ENCODE results near the gene COL27A1. TPM values are rescaled to one million over a fixed set of nuclear protein-coding genes. Genes with fewer than 3 reads are reported as not detected.
"Not testable (repeated sequence)": the region's sequence is repeated elsewhere in the genome, so short reads cannot be mapped to it uniquely, and the experiment has no call there.

Gene COL27A1
- total RNA-seq, 3 donors from 2014 or later = 3.1 to 13.6 (median 4.0) TPM

DNA sequence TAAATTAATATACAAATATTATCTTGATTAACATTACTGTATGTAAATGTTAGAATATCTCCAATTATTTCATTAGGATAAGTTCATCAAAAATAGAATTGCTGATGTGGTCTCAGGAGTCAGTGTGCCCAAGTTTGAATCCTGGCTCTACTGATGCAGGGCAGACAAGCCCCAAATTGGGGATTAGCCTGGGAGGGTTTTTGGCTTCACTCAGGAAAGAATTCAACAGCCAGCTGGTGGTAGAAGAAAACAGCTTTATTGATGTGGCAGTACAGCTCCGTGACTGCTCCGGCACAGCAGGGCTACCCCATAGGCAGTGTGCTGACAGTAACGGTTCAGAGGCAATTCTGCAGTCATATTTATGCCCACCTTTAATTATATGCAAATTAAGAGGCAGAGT lies 32.5 kb downstream of the COL27A1 start:
- Histone ChIP-seq H3K9me3 (peaks cover 5% of the 10 kb centered on the region), H3K36me3 (ENCODE audit: low read depth) (no peaks in the 10 kb centered on the region), H3K4me1 (ENCODE audit: low read depth) (no peaks in the 10 kb centered on the region), H3K4me3 (no peak overlapping the region)
- no peak for ATAC-seq
- TF ChIP-seq, protein P1, sequence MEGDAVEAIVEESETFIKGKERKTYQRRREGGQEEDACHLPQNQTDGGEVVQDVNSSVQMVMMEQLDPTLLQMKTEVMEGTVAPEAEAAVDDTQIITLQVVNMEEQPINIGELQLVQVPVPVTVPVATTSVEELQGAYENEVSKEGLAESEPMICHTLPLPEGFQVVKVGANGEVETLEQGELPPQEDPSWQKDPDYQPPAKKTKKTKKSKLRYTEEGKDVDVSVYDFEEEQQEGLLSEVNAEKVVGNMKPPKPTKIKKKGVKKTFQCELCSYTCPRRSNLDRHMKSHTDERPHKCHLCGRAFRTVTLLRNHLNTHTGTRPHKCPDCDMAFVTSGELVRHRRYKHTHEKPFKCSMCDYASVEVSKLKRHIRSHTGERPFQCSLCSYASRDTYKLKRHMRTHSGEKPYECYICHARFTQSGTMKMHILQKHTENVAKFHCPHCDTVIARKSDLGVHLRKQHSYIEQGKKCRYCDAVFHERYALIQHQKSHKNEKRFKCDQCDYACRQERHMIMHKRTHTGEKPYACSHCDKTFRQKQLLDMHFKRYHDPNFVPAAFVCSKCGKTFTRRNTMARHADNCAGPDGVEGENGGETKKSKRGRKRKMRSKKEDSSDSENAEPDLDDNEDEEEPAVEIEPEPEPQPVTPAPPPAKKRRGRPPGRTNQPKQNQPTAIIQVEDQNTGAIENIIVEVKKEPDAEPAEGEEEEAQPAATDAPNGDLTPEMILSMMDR (IDR thresholded peaks at IDR 0.05) = no peak
- intact Hi-C loops (cut with DNase I, micrococcal nuclease) = no loop called here
- no peak for DNase-seq

DNA sequence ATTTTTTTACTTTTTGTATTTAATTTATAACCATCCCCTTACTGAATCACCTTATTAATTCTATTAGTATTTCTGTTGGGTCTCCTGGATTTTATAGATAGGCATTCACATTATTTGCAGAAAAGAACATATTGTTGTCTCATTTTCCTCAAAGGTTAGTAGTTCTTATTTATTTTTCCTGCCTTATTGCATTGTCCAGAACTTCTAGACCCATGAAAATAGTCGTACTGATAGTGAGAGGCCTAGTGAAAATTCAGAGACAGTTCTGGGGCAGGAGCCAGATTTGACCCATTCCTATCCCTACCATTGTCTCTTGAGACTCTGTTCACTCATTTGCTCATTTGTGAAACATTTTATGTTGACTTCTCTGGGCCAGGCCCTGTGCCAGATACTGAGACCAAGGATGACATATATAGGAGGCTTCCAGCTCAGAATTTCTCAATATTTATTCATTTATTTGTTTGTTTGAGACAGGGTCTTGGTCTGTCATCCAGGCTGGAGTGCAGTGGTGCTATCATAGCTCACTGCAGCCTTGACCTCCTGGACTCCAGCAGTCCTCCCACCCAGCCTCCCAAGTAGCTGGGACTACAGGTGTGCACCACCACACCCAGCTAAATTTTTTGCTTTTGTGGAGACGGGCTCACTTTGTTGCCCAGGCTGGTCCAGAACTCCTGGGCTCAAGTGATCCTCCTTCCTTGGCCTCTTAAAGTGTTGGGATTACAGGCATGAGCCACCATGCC lies 34.7 kb downstream of the COL27A1 start:
- peaks cover 5% of the 10 kb centered on the region for H3K9me3 ChIP-seq
- intact Hi-C loops (cut with DNase I, micrococcal nuclease) = no loop called here
- H3K4me1 ChIP-seq (ENCODE audit: low read depth) = no peaks in the 10 kb centered on the region
- no peak for DNase-seq
- no peaks in the 10 kb centered on the region for H3K36me3 ChIP-seq (ENCODE audit: low read depth)
- H3K4me3 ChIP-seq = no peak overlapping the region
- TF ChIP-seq, protein P1 (IDR thresholded peaks at IDR 0.05) = no peak
- no peak for ATAC-seq

DNA sequence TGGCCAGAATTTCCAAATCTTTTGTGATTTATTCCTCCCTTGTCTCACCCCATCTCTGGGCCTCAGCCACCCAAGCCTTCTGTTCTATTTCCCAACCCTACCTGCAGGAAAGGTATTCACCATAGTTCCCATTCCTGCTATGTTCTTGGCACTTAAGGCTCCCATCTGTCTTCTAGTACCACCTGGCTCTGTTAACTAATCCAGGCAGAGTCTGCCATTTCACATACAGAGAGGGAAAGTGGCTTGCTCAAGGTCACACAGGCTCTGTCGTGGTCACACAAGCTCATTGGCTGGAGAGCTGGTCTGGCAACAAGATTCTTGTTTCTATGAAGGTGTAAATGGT lies 35.2 kb downstream of the COL27A1 start:
- Histone ChIP-seq H3K9me3 (peaks cover 5% of the 10 kb centered on the region), H3K4me1 (ENCODE audit: low read depth) (no peaks in the 10 kb centered on the region), H3K36me3 (ENCODE audit: low read depth) (no peaks in the 10 kb centered on the region), H3K4me3 (no peak overlapping the region)
- TF ChIP-seq, protein P1 (IDR thresholded peaks at IDR 0.05) = no peak
- DNase-seq (no peak), ATAC-seq (no peak)
- intact Hi-C loops (cut with DNase I, micrococcal nuclease) = no loop called here

DNA sequence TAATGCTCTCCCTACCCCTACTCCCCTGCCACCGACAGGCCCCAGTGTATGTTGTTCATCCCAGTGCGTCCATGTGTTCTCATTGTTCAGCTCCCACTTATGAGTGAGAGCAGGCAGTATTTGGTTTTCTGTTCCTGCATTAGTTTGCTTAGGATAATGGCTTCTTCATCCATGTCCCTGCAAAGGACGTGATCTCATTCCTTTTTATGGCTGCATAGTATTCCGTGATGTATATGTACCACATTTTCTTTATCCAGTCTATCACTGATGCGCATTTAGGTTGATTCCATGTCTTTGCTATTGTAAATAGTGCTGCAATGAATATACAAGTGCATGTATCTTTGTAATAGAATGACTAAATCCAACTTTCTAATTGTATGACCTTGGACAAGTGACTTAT lies 36.1 kb downstream of the COL27A1 start:
- H3K9me3 ChIP-seq; H3K4me3 ChIP-seq; H3K4me1 ChIP-seq (ENCODE audit: low read depth); H3K36me3 ChIP-seq (ENCODE audit: low read depth); DNase-seq; intact Hi-C loops (cut with DNase I, micrococcal nuclease); ATAC-seq: not testable (repeated sequence)

DNA sequence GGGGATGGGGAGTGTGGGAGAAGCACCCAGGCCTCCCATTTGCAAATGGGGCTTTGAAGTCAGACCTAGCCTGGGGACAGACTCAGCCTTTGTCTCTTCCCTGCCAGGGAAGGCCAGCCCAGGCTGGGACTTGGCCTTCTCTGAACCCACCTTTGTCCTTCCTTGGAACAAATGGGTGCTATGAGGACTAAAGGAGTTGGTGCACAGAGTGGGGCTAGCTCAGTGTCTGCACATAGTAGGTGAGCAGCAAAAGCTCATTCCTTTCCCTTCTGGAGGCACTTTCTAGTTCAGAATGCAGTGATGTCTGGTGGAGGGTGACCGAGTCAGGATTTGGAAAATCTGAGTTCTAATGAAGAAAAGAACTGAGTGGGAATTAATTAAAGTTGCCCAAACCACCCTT lies 37.2 kb downstream of the COL27A1 start:
- DNase-seq (no peak), ATAC-seq (no peak)
- intact Hi-C loops (cut with DNase I, micrococcal nuclease) = no loop called here
- Histone ChIP-seq H3K36me3 (ENCODE audit: low read depth) (no peaks in the 10 kb centered on the region), H3K9me3 (peaks cover 5% of the 10 kb centered on the region), H3K4me3 (no peak overlapping the region), H3K4me1 (ENCODE audit: low read depth) (no peaks in the 10 kb centered on the region)
- TF ChIP-seq, protein P1 (IDR thresholded peaks at IDR 0.05) = no peak

DNA sequence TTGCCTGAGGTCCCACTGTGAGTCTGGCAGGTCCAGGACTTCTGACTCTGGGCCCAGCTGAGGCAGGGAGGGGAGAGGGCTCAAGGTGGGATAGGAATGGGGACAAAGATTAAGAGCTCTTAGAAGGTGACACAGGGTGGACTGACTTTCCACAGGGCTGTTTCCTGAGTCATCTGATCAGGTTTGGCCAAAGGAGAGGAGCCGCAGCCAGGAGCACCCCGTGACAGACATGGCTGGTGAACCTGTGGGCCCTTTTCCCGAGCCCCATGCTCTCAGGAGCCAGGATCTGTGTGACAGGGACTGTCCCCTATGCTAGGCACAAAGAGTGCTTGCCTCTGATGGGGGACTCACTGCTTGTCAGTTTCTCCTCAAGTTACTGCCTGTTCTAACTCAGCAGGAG lies 37.8 kb downstream of the COL27A1 start:
- no peaks in the 10 kb centered on the region for H3K36me3 ChIP-seq (ENCODE audit: low read depth)
- no peaks in the 10 kb centered on the region for H3K4me1 ChIP-seq (ENCODE audit: low read depth)
- no peak for ATAC-seq
- H3K4me3 ChIP-seq = no peak overlapping the region
- intact Hi-C loops (cut with DNase I, micrococcal nuclease) = no loop called here
- TF ChIP-seq, protein P1 (IDR thresholded peaks at IDR 0.05) = no peak
- no peak for DNase-seq
- peaks cover 5% of the 10 kb centered on the region for H3K9me3 ChIP-seq
